HCT116 (cell line): Measurements from ENCODE around the gene PTPA. TPM values are rescaled to one million over a fixed set of nuclear protein-coding genes. Genes with fewer than 3 reads are reported as not detected.

ENCODE experiments used
- ATAC-seq: fragments of 200-7000 bp; cut with Tn5 transposase; 2 replicates; pipeline ENCODE4 v1.9.1; 2020; ENCODE audit warnings: mild to moderate bottlenecking, moderate library complexity
- BruUV-seq: library from RNA; stranded (reverse); fragments of 400-500 nt; replicated peaks from 2 replicates; lab custom pipeline; 2021; lab: Mats Ljungman, UMichigan
- CTCF ChIA-PET: fragments of 300-600 bp; sonication (Branson Sonifier 250); formaldehyde crosslinking; loops from one replicate; lab custom pipeline; 2021; ENCODE audit warnings: antibody characterized with exemption; lab: Charles Lee
- POLR2A ChIA-PET: fragments of 300-600, 350-600 bp; sonication (Branson Sonifier 250); formaldehyde crosslinking; loops from one replicate; lab custom pipeline; 2021; ENCODE audit warnings: antibody characterized with exemption; lab: Charles Lee
- RAD21 ChIA-PET, 2 experiments: fragments of 300-600 bp; sonication (Branson Sonifier 250); formaldehyde crosslinking; loops; one replicate each; lab custom pipeline; 2023; ENCODE audit warnings: low total read pairs in 2 of 2; ENCODE audit not compliant: uncharacterized antibody in 2 of 2, unreplicated experiment in 2 of 2, low non-redundant PET in 1 of 2; lab: Charles Lee
- DNase-seq: peaks from one replicate; pipeline ENCODE4 v3.0.0-alpha.2; 2010; ENCODE audit warnings: low read depth, low spot score
- H2AFZ ChIP-seq: fragments of 200-600 bp; shearing (Covaris generic), sonication (generic); 2 replicates; pipeline ENCODE4 v1.6.1; 2017; ENCODE audit warnings: low read depth, mixed run types, mixed read lengths, antibody characterized with exemption, low read length; ENCODE audit not compliant: poor library complexity, severe bottlenecking
- H3K27ac ChIP-seq: 2 replicates; pipeline ENCODE4 v1.5.1; 2012; ENCODE audit warnings: low read depth, low read length
- H3K27me3 ChIP-seq: fragments of 200-600 bp; sonication (generic); 2 replicates; pipeline ENCODE4 v1.6.1; 2016; ENCODE audit warnings: mixed run types, low read length, mixed read lengths; ENCODE audit not compliant: insufficient read depth
- H3K36me3 ChIP-seq, 2 experiments: fragments of 200-500 bp in 1 of 2; fragments of 200-600 bp in 1 of 2; sonication (Bioruptor generic) in 1 of 2; sonication (generic) in 1 of 2; 2 replicates each; pipeline versions ENCODE4 v1.5.1 to v1.6.1; 2014 to 2016; ENCODE audit warnings: low read length in 2 of 2, inconsistent platforms in 1 of 2, mixed read lengths in 1 of 2, mixed run types in 1 of 2; ENCODE audit not compliant: insufficient read depth in 2 of 2, control insufficient read depth in 1 of 2
- H3K4me1 ChIP-seq, 2 experiments: fragments of 200-600 bp in 1 of 2; sonication (generic) in 1 of 2; 2 replicates each; pipeline versions ENCODE4 v1.5.1 to v1.6.1; 2012 to 2017; ENCODE audit warnings: low read length in 2 of 2, inconsistent platforms in 1 of 2, mild to moderate bottlenecking in 1 of 2, mixed read lengths in 1 of 2, mixed run types in 1 of 2, moderate library complexity in 1 of 2; ENCODE audit not compliant: insufficient read depth in 2 of 2, control insufficient read depth in 1 of 2
- H3K4me2 ChIP-seq: fragments of 200-600 bp; sonication (generic); 2 replicates; pipeline ENCODE4 v1.6.1; 2017; ENCODE audit warnings: mixed run types, low read length, mixed read lengths
- H3K4me3 ChIP-seq, 2 experiments: fragments of 200-600 bp in 1 of 2; sonication (generic) in 1 of 2; replicated peaks in 1 of 2; 2 replicates each; pipeline ENCODE4 v1.5.1; 2011 to 2016; ENCODE audit warnings: low read length in 2 of 2, control low read depth in 1 of 2, low read depth in 1 of 2, mild to moderate bottlenecking in 1 of 2, mixed read lengths in 1 of 2, mixed run types in 1 of 2
- H3K79me2 ChIP-seq: fragments of 200-600 bp; sonication (generic); 2 replicates; pipeline ENCODE4 v1.6.1; 2017; ENCODE audit warnings: mild to moderate bottlenecking, mixed run types, low read length, moderate library complexity, mixed read lengths; ENCODE audit not compliant: insufficient read depth
- H3K9ac ChIP-seq: fragments of 200-600 bp; sonication (generic); 2 replicates; pipeline ENCODE4 v1.6.1; 2016; ENCODE audit warnings: low read length, mixed read lengths
- H3K9me2 ChIP-seq: fragments of 200-600 bp; sonication (generic), shearing (Covaris generic); 2 replicates; pipeline ENCODE4 v1.6.1; 2017; ENCODE audit warnings: mixed run types, mild to moderate bottlenecking, moderate library complexity; ENCODE audit not compliant: insufficient read depth
- H3K9me3 ChIP-seq, 2 experiments: fragments of 200-500 bp in 1 of 2; fragments of 200-600 bp in 1 of 2; sonication (Bioruptor generic) in 1 of 2; sonication (generic) in 1 of 2; 2 replicates each; pipeline ENCODE4 v1.6.1; 2014 to 2017; ENCODE audit warnings: low read length in 2 of 2, mixed read lengths in 2 of 2, inconsistent platforms in 1 of 2, low read depth in 1 of 2, mild to moderate bottlenecking in 1 of 2, mixed run types in 1 of 2, moderate library complexity in 1 of 2; ENCODE audit not compliant: control insufficient read depth in 1 of 2, insufficient read depth in 1 of 2
- H4K20me1 ChIP-seq: fragments of 200-600 bp; sonication (generic), shearing (Covaris generic); 2 replicates; pipeline ENCODE4 v1.6.1; 2017; ENCODE audit warnings: mixed run types, mild to moderate bottlenecking, moderate library complexity; ENCODE audit not compliant: insufficient read depth
- CBX3 ChIP-seq: IDR thresholded peaks from 2 replicates; pipeline ENCODE4 v1.6.1; 2012; ENCODE audit warnings: low read depth
- CEBPB ChIP-seq: IDR thresholded peaks from 2 replicates; pipeline ENCODE4 v1.6.1; 2012; ENCODE audit warnings: low read depth
- CTCF ChIP-seq, 3 experiments: fragments of 200-600 bp in 1 of 3; sonication (generic) in 1 of 3; IDR thresholded peaks in 2 of 3; conservative IDR thresholded peaks in 1 of 3; 2 replicates each; pipeline ENCODE4 v1.5.1; 2012 to 2017; ENCODE audit warnings: low read depth in 2 of 3, low read length in 2 of 3, antibody characterized with exemption in 1 of 3, borderline replicate concordance in 1 of 3, control low read depth in 1 of 3, mild to moderate bottlenecking in 1 of 3, mixed read lengths in 1 of 3, mixed run types in 1 of 3, moderate library complexity in 1 of 3; ENCODE audit not compliant: insufficient read depth in 1 of 3
- EGR1 ChIP-seq: IDR thresholded peaks from 2 replicates; pipeline ENCODE4 v1.6.1; 2012; ENCODE audit warnings: low read depth
- ELF1 ChIP-seq: IDR thresholded peaks from 2 replicates; pipeline ENCODE4 v1.6.1; 2012; ENCODE audit warnings: low read depth, borderline replicate concordance
- EZH2 ChIP-seq: fragments of 200-600 bp; sonication (generic); IDR thresholded peaks from 2 replicates; pipeline ENCODE4 v1.6.1; 2017; ENCODE audit warnings: antibody characterized with exemption, mixed run types
- FOSL1 ChIP-seq: IDR thresholded peaks from 2 replicates; pipeline ENCODE4 v1.6.1; 2012; ENCODE audit warnings: low read depth
- MAX ChIP-seq: IDR thresholded peaks from 2 replicates; pipeline ENCODE4 v1.6.1; 2012
- RAD21 ChIP-seq: IDR thresholded peaks from 2 replicates; pipeline ENCODE4 v1.6.1; 2012; ENCODE audit warnings: low read depth, mild to moderate bottlenecking
- REST ChIP-seq: IDR thresholded peaks from 2 replicates; pipeline ENCODE4 v1.6.1; 2012; ENCODE audit warnings: low read depth
- SRF ChIP-seq: IDR thresholded peaks from 2 replicates; pipeline ENCODE4 v1.6.1; 2012; ENCODE audit warnings: low read depth
- TCF7L2 ChIP-seq: IDR thresholded peaks from 2 replicates; pipeline ENCODE4 v1.7.0; 2011; ENCODE audit warnings: borderline replicate concordance, inconsistent platforms; ENCODE audit not compliant: insufficient read depth, insufficient read length; ENCODE audit errors: extremely low read depth
- YY1 ChIP-seq: IDR thresholded peaks from 2 replicates; pipeline ENCODE4 v1.6.1; 2011; ENCODE audit warnings: low read length, low read depth, moderate library complexity, mild to moderate bottlenecking; ENCODE audit not compliant: insufficient replicate concordance; ENCODE audit errors: extremely low read depth
- ZBTB33 ChIP-seq: IDR thresholded peaks from 2 replicates; pipeline ENCODE4 v1.6.1; 2011; ENCODE audit warnings: mild to moderate bottlenecking, low read length, moderate library complexity; ENCODE audit not compliant: insufficient replicate concordance; ENCODE audit errors: extremely low read depth
- intact Hi-C: fragments of 100-400 bp; cut with micrococcal nuclease; formaldehyde crosslinking; loops from 2 replicates; pipeline ENCODE4 v1.10.0; 2022
- total RNA-seq: library from RNA; stranded (reverse); gene quantifications from one replicate; pipeline ENCODE4 v1.2.1, GENCODE V29; 2021; ENCODE audit not compliant: unreplicated experiment

Gene PTPA
- total RNA-seq, 1 experiment from 2014 or later = 177 TPM

- H4K20me1 ChIP-seq = no peaks in the 10 kb centered on the region
- H3K9me3 ChIP-seq = no peaks in the 10 kb centered on the region
- H3K9ac ChIP-seq = no peak overlapping the region
- TF ChIP-seq MAX (no peak), FOSL1 (no peak), YY1 (no peak), ELF1 (no peak), CBX3 (no peak), RAD21 (no peak), ZBTB33 (no peak), CEBPB (no peak), TCF7L2 (no peak), EZH2 (no peak), EGR1 (no peak), REST (no peak), CTCF (IDR thresholded peaks at IDR 0.05 in 2 of 3, conservative IDR thresholded peaks at IDR 0.05 in 1 of 3; ENCODE audit: borderline replicate concordance in 1 of 3, insufficient read depth in 1 of 3, low read depth in 2 of 3, low read length in 2 of 3) (no peak), SRF (no peak)
- BruUV-seq = no TSS peak
- RAD21 ChIA-PET = no interaction called here
- POLR2A ChIA-PET = no interaction called here
- no peaks in the 10 kb centered on the region for H3K9me2 ChIP-seq
- H3K4me2 ChIP-seq = no peak overlapping the region
- no peak overlapping the region for H2AFZ ChIP-seq
- no peaks in the 10 kb centered on the region; a peak in 1 of 4 replicates for H3K36me3 ChIP-seq
- no peak for DNase-seq
- intact Hi-C loops = no loop called here
- H3K4me1 ChIP-seq = peaks cover 9 to 11% of the 10 kb centered on the region in 2 experiments; a peak in 3 of 4 replicates
- CTCF ChIA-PET = no interaction called here
- H3K27me3 ChIP-seq = no peaks in the 10 kb centered on the region
- no peak overlapping the region for H3K4me3 ChIP-seq
- no peaks in the 10 kb centered on the region for H3K79me2 ChIP-seq
- no peak overlapping the region for H3K27ac ChIP-seq
- no peak for ATAC-seq
Measured at GRCh38 chr9:129100383-129101169, 10.6 kb upstream of the PTPA start.
